Lower leg skin (tissue), 4 donors: ENCODE measurements around the gene ENAH. TPM values are rescaled to one million over a fixed set of nuclear protein-coding genes. Genes with fewer than 3 reads are reported as not detected.

Experiments
- DNase-seq, 2 donors: peaks; one replicate each; pipeline ENCODE4 v3.0.0-alpha.2; 2019; ENCODE audit warnings: low spot score in 2 of 2
- H3K4me3 ChIP-seq: fragments of 200-600 bp; sonication (generic); 2 replicates; pipeline ENCODE4 v1.5.1; 2017; ENCODE audit warnings: mild to moderate bottlenecking, low read depth; ENCODE audit not compliant: poor library complexity, severe bottlenecking
- CTCF ChIP-seq, 3 donors: fragments of 450-650 bp; IDR thresholded peaks; one replicate each; pipeline ENCODE4 v1.5.1; 2016; ENCODE audit warnings: antibody characterized with exemption in 3 of 3, mild to moderate bottlenecking in 3 of 3, moderate library complexity in 2 of 3
- POLR2A ChIP-seq, 2 donors: fragments of 450-650 bp; IDR thresholded peaks; one replicate each; pipeline ENCODE4 v1.6.1; 2016 to 2017; ENCODE audit warnings: antibody characterized with exemption in 2 of 2, mild to moderate bottlenecking in 1 of 2, moderate library complexity in 1 of 2
- WGBS, 2 donors: methylation state at CpG; one replicate each; pipeline ENCODE4 v1.1.5; 2018; 5-methylcytosine and 5-hydroxymethylcytosine counted together
- intact Hi-C: fragments of 100-400 bp; cut with DNase I; formaldehyde crosslinking; loops from one replicate; pipeline ENCODE4 v1.15.0; 2023; ENCODE audit warnings: low total_unique reads
- total RNA-seq, 4 donors: library from RNA; depleted of rRNA; stranded (reverse); fragments of >200 nt; gene quantifications; one replicate each; pipeline ENCODE4 v1.1.0, GENCODE V29; 2016

ENAH gene
- total RNA-seq, 4 donors from 2014 or later, result 32.5 to 37.4 (median 35.2) TPM

GRCh38 chr1:225464851-225465792 is 187.8 kb downstream of the ENAH start:
- TF ChIP-seq CTCF (IDR thresholded peaks at IDR 0.05) (no peak), POLR2A (IDR thresholded peaks at IDR 0.05) (no peak)
- intact Hi-C loops, result loop anchor here (5.0 kb wide), 1 partner anchor 1627 kb away; no protein-coding TSS in a partner anchor
- H3K4me3 ChIP-seq, result no peak overlapping the region
- no peak for DNase-seq
- 61 to 68% methylated on average over 15 of the region's 15 CpGs for WGBS, 2 donors

GRCh38 chr1:225462714-225463574 is 190.0 kb downstream of the ENAH start:
- 35 to 38% methylated on average over 15 of the region's 15 CpGs for WGBS, 2 donors
- no peak for DNase-seq
- intact Hi-C loops, result no loop called here
- no peak overlapping the region for H3K4me3 ChIP-seq
- no peak for TF ChIP-seq POLR2A (IDR thresholded peaks at IDR 0.05)

GRCh38 chr1:225462429-225462713 is 190.6 kb downstream of the ENAH start:
- H3K4me3 ChIP-seq, result no peak overlapping the region
- intact Hi-C loops, result no loop called here
- WGBS, 2 donors, result 35 to 46% methylated on average over 5 of the region's 5 CpGs
- no peak for DNase-seq
- TF ChIP-seq POLR2A (IDR thresholded peaks at IDR 0.05) (no peak), CTCF (IDR thresholded peaks at IDR 0.05) (no peak)

GRCh38 chr1:225461533-225462428 is 191.1 kb downstream of the ENAH start:
- no peak for DNase-seq
- 75 to 82% methylated on average over 19 of the region's 19 CpGs for WGBS, 2 donors
- no peak overlapping the region for H3K4me3 ChIP-seq
- intact Hi-C loops, result no loop called here
- no peak for TF ChIP-seq POLR2A (IDR thresholded peaks at IDR 0.05)
- TF ChIP-seq CTCF (IDR thresholded peaks at IDR 0.05), result no peak

GRCh38 chr1:225460737-225461532 is 192.0 kb downstream of the ENAH start:
- TF ChIP-seq CTCF (IDR thresholded peaks at IDR 0.05), result no peak
- no peak for TF ChIP-seq POLR2A (IDR thresholded peaks at IDR 0.05)
- no peak overlapping the region for H3K4me3 ChIP-seq
- WGBS, 2 donors, result 55 to 75% methylated on average over 8 of the region's 8 CpGs
- intact Hi-C loops, result no loop called here
- DNase-seq, result no peak
